HCEC 1CT (cell line): Measurements from ENCODE around the gene SLC12A2.

Experiments used
- DNase-seq: peaks from one replicate; pipeline ENCODE4 v3.0.0-alpha.2; 2017

Gene SLC12A2

DNA sequence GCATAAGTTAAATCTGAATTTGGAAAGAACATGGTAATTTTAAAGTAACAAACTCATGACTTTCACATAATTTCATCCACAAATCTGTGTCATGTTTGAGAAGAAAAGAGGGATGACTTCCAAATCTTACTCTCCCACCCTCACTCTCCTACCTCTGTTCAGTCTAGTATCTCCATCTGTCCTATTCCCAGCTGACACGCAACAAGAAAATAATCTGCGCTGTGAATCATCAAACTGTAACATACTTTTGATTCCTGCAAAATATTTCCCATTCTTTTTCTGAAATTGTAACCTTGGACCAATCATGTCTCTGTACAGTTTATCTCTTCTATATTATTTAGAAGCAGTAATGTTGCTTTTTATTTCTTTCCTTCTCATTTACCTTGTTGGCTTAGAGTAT lies 91.4 kb downstream of the SLC12A2 start:
- DNase-seq, result peak; percentile 64

DNA sequence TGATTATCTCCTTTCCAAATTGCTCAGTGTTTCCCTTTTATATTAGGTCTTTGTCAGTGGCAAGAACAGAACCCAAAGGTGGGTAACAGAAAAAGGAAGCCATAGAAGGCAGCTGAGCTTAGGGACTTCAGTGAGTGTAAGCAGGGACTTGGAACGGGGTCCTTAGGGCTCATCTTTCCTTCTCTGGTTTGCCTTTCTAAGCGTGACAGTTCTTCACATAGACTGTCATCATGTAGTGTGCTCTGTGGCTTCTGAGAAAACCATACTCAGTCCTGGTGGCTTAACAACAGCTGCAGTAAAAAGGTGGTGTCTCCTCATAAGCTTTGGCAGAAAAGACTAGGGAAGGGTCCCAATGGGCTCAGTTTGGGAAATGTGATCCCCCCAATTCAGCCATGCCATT lies 108.8 kb downstream of the SLC12A2 start:
- DNase-seq, result no peak

DNA sequence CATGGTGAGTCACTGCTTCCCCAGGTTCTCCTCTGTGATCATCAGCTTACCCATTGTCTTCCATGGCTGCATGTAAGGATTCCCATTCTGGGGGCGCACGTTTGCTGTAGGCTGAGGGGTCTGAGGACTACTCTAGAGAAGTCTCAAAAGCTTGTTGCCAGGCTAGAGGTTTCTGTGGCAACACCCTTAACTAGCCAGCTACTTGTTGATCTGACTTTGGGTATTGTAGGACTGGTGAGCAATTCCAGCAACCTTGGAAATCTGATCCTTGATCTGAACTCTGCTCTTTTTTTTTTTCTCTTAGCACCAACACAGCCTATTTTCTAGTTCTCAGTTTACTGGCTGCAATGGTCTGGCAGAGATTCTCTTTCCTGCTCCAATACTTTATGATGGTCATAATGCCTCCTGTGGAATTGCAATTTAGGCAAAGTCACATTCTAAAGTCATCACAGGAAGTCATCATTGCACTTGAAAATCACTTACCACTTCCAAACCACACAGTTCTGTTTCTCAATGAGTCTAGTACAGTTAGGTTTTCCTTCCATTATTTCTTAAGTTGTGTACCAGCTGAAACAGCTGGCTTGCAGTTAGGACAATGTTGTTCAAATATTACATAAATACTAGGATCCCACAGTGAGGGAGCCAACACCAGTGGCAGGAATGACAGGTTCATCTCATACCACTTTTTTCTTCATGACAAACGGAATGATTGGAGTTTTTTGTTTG lies 110.3 kb downstream of the SLC12A2 start:
- DNase-seq, result no peak

DNA sequence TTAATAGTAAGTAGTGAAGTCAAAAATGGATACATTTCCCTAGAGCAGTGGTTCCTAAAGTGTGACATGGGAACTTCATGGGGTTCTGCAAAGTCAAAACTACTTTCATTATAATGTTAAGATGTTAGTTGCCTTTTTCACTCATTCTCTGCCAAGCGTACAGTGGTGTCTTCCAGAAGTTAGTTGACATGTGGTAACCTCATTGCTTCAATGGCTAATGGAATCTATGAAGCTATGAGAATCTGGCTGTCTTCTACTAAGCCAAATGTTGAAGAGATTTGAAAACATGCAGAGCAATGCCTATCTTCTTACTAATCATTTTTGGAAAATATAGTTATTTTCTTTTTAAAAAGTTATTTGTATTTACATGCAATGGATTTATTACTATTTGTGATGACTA lies 111.8 kb downstream of the SLC12A2 start:
- DNase-seq, result no peak

DNA sequence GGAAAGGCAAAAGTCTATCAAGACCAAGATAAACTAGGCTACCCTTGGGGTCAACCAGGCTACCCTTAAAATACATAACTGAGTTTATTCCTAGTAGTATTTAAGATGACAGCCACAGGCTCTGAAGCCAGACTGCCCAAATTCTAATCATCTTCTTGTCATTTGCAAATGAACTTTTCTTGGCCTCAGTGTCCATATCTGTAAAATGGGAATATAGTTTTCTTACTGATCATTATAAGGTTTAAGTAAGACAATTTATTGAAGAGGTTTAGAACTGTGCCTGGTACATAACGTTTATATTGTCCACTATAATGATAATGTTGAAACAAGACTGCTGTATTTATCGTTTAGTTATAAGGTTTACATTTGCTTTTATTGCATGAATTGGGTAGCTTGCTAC lies 112.5 kb downstream of the SLC12A2 start:
- no peak for DNase-seq

DNA sequence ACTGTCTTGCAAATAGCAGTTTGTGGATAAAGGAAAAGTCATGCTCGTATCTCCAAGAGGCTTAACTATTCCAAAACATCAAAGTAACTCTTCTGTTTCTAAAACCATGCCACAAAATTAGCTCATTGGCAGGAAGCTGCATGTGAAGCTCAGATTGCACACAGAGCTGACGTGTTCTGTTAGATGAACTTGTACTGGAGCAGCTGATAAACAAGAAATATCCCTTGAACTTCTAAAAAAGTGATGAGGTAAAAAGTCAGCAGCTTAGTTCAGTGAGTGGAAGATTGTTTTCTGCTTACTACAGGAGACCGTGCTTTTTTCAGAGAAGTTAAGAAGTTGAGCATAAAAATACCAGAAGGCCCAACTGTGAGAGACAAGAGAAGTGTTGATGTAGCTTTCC lies 113.2 kb downstream of the SLC12A2 start:
- no peak for DNase-seq

DNA sequence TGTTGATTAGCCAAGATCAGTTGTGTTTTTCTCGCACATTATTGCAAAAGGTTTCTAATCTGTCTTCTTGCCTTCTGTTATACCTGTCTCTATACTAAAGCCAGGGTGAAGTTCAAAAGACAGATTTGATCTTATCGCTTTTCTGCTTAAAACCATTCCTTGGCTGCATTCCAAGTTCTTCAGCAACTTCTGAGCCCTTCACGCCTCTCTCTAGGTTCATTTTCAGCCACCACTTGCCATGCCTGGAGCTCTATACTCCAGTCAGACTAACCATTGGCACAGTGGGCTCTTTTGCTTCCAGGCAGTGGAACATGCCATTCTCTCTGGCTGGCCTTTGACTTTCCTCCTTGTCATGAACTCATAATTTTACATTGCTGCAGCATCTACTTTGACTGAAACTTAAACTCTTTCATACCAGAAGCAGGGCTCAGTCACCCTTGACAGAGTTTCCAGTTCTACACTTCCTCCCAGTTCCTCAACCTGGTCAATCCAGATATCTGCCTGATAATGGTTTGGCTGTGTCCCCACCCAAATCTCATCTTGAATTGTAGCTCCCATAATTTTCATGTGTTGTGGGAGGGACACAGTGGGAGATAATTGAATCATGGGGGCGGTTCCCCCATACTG lies 114.4 kb downstream of the SLC12A2 start:
- DNase-seq, result no peak

DNA sequence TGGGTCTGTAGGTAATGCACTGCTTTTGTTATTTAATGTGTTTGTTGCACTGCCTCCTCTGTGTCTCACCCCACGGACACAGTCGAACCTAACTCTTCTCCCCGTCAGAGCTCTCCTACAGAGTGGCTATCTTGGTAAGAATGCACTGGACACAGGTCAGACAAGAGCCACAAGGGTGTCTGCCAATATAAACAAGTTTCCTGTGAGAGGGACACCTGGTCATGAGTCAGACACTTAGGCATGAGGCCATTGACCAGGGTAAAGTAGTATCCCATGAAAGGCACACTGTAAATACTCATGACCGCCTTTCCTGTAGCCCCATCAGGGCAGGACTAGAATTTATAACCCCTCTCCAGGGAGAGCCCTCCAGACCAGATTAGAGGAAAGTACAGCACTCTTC lies 115.5 kb downstream of the SLC12A2 start:
- DNase-seq, result peak; percentile 41

DNA sequence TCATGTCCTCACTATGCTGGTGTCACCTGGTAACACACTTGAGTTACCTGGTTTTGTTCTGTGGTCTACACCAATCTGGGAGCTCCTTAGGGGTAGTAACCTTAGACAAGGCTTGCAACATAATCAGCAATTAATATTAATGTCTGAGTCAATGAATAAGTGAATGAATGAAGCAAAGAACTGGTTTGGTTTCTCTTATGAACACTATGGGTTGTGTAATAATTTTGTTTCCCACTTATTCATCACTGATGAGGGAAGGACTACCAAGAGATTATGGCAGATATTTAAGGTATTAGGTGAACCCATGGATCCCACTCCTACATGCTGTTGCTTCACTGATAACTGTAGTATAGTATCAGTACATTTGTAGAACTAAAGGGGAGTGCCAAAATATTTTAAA lies 116.0 kb downstream of the SLC12A2 start:
- no peak for DNase-seq

DNA sequence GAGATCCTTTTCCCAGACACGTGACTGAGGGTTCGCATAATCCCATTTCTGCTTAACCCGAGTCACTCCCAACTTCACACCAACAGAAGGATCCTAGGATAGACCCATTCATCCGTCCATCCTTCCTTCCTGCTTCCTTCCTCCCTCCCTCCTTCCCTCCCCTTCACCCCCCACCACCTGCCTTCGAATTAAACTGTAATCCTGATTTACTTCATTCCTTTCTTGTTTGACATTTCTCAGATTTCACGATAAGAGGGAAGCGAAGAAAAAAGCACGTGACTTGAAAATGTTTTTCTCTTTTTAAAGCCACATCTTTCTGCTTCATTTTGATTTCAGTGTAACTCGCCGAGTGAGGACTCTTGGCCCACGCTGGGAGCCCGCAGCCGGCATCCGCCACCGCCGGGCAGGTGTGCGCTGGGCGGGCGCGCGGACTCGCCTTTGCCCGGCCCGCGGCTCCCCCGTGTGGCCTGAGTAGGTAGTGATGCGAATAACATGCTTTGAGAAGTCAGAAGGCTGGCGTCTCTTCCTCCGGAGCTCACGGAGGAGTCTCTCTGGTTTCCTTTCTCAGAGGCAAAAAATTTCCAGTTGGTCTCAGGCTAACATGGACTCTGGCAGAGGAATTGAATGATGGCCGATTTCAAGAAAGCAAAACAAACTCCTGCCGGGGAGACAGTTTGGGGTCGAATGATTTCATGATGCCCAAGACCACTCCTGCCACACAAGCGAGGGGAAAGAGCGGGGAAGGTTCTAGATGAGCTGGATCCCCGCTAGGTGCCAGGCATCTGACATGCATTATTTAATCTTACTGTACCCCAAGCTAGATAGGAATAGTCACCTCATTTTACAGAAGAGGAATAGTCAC lies 117.7 kb downstream of the SLC12A2 start:
- DNase-seq, result peak; percentile 50

DNA sequence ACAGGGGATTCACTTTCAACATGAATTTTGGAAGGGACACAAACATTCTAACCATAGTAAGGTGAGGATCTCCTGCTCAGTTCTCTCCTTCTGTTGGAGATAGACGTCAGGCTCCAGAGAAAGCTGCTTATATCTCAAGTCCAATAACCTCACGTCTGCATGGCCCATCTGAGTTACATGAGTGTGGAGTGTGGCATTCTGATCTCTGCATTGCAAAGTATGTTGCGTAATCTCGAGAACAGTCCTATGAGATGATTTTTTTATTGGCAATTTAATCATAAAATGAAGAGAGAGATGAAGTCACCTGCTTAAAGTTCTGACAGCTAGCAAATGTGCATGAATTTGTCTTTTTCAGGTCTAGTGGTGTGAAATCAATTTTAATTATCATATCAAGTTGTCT lies 118.8 kb downstream of the SLC12A2 start:
- DNase-seq, result no peak

DNA sequence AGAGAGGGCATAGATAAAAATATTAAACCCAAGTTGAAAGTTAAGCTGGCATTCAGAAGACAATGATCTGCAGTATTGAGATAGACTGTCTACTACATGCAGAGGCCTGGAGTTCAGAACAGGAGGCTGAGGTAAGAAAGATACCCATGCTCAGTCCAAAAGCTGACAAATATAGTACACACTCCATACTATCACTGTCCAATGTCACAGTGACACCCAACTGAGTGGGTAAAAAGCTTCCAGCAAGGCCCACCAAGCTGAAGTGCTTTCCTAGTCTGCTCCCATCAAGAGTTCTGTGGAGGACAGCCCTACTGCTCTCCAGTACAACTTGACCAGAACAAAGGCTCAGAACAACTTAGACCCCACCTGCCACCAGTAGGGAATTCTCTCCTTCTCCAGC lies 124.9 kb downstream of the SLC12A2 start:
- no peak for DNase-seq

DNA sequence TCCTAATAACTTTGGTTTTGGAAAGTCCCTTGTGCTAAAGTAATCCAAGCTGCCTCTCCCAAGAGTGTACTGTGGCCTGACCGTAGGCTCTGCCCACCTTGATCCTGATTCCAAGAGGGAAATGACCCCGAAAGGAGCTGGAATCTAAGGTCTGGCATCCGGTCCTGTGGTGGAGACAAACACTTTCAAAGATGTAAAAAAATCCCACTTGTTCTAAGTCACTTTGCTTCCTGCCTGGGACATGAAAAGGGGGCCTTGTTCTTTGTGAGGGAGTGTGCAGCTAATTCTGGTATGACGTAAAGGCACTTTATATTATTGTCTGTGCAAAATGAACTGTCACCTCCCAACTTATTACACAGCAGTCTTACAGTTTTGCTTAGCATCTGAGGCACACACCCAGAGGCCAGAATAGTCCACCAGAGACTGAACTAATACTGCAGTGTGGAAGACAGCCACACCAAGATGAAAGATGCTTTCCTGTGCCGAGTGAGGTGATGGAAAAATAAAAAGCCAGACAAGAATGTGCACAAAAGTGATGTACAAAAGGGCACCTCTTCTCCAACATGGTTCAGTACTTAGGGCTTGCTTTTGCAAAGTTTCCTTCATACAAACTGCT lies 128.7 kb downstream of the SLC12A2 start:
- DNase-seq, result no peak

DNA sequence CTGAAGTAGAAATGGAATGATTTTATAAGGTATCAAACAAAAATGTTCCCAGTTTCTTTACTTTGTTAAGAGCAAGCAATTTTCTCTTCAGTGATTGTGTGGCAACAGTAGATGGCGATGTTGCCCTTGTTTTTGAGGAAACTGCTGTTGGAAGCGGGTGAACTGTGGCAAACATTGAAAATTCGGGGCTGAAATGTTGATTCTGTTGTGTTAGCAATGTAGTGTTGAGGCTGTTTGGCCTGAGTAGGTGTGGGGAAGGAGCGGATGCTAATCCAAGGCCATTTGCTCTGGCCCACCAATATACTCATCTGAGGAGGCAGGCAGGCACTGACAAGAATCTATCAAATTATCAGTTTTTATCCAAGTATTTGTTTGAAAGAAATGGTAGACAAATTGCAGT lies 129.8 kb downstream of the SLC12A2 start:
- peak; percentile 56 for DNase-seq

DNA sequence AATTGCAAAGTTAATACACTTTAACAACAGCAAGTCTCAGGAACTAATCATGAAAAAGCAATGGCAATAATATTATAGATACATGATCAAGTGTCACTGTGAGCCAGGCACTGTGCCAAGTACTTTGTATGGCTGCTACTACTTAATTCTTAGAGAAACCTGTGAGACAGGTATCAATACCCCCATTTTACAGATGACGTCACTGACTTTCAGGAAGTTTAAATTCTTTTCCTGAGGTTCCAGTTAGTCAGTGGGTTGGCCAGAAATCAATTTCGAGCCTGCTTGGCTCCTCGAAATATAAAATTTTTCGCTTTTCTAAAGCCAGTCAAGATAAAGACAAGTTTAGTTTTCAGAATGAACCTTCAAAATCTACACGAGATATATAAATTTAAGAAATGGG lies 130.3 kb downstream of the SLC12A2 start:
- no peak for DNase-seq

DNA sequence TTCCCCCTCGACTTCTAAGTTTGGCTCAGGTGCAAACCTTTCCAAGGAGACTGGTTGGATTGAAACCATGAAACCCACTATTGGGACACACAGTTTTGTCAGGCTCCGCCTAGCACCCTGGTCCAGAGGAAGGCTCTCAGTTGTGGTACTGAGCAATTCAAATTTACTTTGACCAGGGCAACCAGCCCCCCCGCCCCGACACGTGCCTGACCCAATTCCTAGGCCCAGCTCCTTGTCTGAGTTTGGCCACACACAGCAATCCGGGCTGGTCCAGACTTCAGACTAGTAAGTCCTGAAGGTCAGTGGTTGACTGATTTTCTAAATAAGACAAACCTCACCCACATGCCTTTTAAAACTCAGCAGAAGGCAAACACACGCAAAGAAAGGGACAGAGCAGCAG lies 132.7 kb downstream of the SLC12A2 start:
- DNase-seq, result no peak

DNA sequence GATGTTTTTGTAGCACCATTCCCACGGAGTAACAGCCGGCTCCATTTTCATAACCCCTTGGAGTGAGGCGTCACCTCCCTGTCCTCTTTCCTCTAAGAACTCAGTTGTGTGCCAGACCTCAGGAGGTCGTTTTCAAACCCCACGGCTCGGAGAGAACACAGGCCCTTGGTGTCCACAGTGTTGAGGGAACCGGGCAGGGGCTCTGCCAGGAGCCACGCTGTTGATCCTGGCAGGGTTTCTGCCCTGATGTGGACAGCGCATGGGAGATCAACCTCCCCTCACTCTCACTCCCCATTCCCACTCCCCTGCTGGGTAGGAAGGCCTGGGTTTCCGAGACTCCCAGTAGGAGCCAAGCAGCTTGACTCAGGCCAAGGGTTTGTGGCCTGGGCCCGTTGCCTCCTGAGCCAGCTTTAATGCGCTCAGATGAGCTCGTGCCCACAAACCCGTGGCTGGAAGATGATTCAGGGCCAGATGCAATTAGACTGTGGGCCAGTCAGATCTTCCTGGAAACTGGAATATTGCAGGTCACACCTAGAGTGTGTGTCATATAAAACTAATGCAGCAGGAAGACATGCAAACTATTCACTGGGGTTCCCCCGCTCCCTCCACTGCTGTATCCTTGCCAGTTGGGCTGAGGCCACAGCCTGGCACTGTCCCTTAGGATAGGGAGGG lies 133.4 kb downstream of the SLC12A2 start:
- DNase-seq, result peak; percentile 53

DNA sequence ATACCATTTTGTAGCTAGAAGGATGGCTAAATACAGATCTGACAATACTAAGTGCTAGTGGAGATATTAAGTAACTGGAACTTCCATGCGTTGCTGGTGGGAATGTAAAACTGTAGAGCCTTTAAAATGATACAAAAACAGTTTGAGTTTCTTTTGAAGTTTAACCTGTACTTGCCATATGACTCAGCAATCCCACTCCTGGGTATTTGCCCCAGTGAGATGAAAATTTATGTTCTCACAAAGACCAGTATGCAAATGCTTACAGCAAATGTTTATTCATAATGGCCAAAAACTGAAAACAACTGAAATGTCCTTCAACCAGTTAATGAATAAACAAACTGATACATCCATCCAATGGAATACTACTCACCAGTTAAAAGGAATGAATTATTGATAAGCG lies 137.3 kb downstream of the SLC12A2 start:
- DNase-seq, result no peak

DNA sequence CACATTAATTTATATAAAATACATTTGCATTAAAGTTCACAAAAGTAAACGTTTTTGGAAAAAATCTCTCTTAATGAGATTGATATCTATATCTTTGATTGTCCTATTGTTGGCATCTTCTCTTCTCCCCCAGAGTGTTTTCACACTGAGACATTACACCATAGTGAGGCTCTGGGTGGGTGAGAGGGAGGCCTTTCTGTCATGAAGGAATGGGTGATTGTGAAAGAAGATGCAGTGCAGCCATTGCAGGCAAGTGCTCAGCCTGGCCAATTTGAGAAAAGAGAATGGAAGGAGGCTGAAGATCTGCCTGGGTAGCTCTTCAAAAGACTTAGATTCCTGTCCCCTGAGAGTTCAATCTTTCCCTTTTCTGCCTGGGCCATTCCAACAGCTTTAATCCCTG lies 140.8 kb downstream of the SLC12A2 start:
- no peak for DNase-seq

DNA sequence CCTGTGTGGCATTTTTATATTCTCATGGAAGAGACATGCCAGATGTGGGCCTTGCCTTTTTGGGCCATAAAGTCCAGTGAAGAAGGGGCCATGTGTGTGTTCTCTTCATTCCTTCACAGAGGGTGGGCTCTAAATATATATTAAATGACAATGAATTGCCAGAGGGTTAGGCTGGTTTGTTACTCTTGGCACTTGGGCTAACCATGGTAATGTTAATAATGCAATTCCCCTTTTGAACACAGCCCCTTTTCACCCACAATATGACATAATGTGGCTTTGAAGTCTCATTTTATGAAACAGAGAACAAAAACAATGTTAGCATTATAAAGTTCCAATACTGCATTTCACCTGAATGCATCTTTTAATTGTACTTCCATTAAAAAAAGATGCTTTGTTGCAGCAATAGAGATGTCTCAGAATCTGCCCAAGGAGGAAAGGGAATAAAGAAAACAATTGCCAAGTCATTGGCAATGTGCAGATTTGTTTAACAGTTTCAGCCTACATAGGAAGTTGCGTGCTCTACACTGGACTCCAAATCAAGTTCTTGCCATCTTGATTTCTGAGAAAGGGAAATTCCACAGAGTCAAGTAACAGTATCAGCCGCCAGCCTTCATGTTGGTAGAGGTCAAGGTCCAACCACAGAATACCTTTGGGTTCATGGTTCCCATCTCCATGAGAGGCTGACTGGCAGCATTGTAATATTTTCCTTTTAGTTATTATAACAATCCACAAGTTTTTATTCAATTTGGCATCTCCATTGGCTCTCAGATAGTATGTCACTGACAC lies 141.9 kb downstream of the SLC12A2 start:
- no peak for DNase-seq

DNA sequence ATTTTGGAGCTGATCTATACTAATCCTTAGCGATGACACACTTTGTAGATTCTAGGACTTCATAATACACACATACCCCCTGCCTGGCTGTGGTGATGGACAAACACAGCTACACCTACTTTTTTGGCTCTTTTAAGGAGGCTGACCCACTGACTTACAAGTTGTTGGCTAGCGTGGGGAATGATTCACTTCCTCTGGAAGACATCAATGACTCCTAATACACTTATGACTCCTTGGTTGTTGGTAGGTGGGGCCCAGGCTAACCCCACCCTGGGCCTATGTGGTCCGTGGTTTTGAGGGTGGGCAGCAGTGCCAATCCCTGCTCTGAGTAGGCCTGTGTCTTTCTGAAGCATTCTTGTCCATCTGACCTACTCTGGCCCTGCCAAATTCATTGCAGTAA lies 144.4 kb downstream of the SLC12A2 start:
- peak; percentile 90 for DNase-seq

DNA sequence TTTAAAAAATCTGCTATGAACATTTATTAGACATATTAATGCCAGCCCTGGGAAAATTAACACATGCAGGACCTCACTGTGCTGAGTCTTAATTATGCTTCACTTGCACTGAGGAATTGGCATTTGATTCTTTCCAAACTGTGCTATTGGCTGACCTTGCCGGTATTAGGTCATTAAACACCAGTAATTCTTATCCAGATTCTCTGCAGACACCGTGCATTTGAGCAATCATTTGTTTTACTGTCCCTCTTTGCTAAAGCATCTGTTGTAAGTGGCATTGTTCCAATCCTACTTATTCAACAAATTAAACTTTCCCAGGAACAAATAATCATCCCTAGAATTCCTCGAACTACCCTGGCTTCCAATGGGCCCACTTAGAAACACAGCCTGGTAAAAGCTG lies 145.0 kb downstream of the SLC12A2 start:
- peak; percentile 43 for DNase-seq
